Sigmoid colon (tissue), 7 donors: ENCODE data around the gene SCFD1. TPM values are rescaled to one million over a fixed set of nuclear protein-coding genes. Genes with fewer than 3 reads are reported as not detected.

Experiments used
- DNase-seq: peaks from one replicate; pipeline ENCODE4 v3.0.0-alpha.2; 2019
- H3K27ac ChIP-seq, 4 donors: fragments of 200-600 bp; sonication (generic); one replicate each; pipeline ENCODE4 v1.5.1; 2016 to 2019; ENCODE audit warnings: mild to moderate bottlenecking in 1 of 4
- H3K27me3 ChIP-seq, 3 donors: fragments of 200-600 bp; sonication (generic); one replicate each; pipeline ENCODE4 v1.5.1; 2019; ENCODE audit warnings: mild to moderate bottlenecking in 1 of 3
- H3K36me3 ChIP-seq, 4 donors: fragments of 200-600 bp; sonication (generic); one replicate each; pipeline ENCODE4 v1.5.1; 2016 to 2019
- H3K4me1 ChIP-seq, 4 donors: fragments of 200-600 bp; sonication (generic); one replicate each; pipeline ENCODE4 v1.5.1; 2017 to 2019
- H3K4me3 ChIP-seq, 4 donors: fragments of 200-600 bp; sonication (generic); one replicate each; pipeline ENCODE4 v1.5.1; 2017 to 2019; ENCODE audit warnings: mild to moderate bottlenecking in 2 of 4, moderate library complexity in 1 of 4
- H3K9me3 ChIP-seq, 4 donors: fragments of 200-600 bp in 3 of 4; sonication (generic) in 3 of 4; one replicate each; pipeline versions ENCODE4 v1.5.1 to v1.6.1; 2013 to 2019
- EP300 ChIP-seq, 4 donors: sonication (generic); formaldehyde crosslinking; IDR thresholded peaks; one replicate each; pipeline ENCODE4 v1.6.1; 2017; ENCODE audit warnings: antibody characterized with exemption in 4 of 4
- POLR2A ChIP-seq, 2 donors: fragments of 450-650 bp; IDR thresholded peaks; one replicate each; pipeline ENCODE4 v1.6.1; 2016; ENCODE audit warnings: antibody characterized with exemption in 2 of 2, mild to moderate bottlenecking in 2 of 2, moderate library complexity in 2 of 2
- POLR2AphosphoS5 ChIP-seq, 4 donors: sonication (generic); formaldehyde crosslinking; IDR thresholded peaks; one replicate each; pipeline ENCODE4 v1.6.1; 2017; ENCODE audit warnings: antibody characterized with exemption in 4 of 4
- WGBS, 2 donors: extraction: QIAGEN DNeasy Blood & Tissue Kit; methylation state at CpG; one replicate each; pipeline ENCODE4 v1.1.7; 2013; 5-methylcytosine and 5-hydroxymethylcytosine counted together
- intact Hi-C: fragments of 100-400 bp; cut with DNase I; formaldehyde crosslinking; loops from one replicate; pipeline ENCODE4 v1.15.1; 2023
- polyA plus RNA-seq, 3 donors: library from polyadenylated mRNA; stranded (reverse); fragments of 200-250 nt; gene quantifications; one replicate each; pipeline ENCODE4 v1.2.3, GENCODE V29; 2013
- total RNA-seq, 4 donors: library from RNA; depleted of rRNA; stranded (reverse); fragments of >200 nt; gene quantifications; one replicate each; pipeline ENCODE4 v1.1.0, GENCODE V29; 2016
- TF ChIP-seq, protein P1 (sequence below), 4 experiments: fragments of 450-650 bp in 3 of 4; fragments of 200-600 bp in 1 of 4; IDR thresholded peaks; one replicate each; pipeline ENCODE4 v1.5.1; 2016 to 2019; ENCODE audit warnings: antibody characterized with exemption in 4 of 4, mild to moderate bottlenecking in 3 of 4, moderate library complexity in 2 of 4
- donor health status: healthy with polysubstance abuse.
- donor health status: Bipolar disorder and iron deficiency.
- donor health status: healthy.

The SCFD1 gene
- total and polyA plus RNA-seq, 7 donors, result 36.1 to 86.1 (median 60.7) TPM

DNA sequence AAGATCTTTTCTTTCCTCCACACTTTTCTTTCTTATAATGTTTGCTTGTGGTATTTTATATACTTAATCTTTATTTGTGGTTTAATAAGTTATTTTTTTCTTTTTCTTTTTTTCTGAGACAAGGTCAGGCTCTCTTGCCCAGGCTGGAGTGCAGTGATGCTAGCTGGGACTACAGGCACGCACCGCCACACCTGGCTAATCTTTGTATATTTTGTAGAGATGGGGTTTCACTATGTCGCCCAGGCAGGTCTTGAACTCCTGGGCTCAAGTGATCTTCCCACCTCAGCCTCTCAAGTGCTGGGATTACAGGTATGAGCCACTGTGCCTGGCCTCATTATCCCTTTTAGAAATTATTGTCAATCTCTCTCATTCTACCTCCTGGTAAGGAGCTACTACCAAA is 87.1 kb downstream of the SCFD1 start:
- no peak overlapping the region for H3K4me3 ChIP-seq
- 98% methylated on average over 3 of the region's 3 CpGs for WGBS, 2 donors

DNA sequence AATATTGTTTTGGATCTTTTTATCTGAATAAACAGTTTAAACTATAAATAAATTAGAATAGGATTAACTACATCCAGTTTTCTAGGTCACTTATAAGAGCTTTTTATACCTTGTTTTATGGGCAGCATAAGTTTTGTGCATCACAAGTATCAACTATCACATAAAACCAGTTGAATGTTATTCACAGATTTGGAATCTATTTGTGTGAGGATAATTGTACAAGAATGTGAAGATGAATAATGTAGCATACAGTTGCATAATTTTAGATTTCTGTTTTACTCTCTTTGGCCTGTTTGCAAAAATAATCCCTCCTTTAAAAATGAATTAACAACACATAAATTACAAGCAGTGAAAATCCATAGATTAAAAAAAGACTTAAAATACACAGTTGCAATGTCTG is 88.8 kb downstream of the SCFD1 start:
- H3K4me1 ChIP-seq, result peaks cover 0 to 22% (median 0%) of the 10 kb centered on the region in 4 donors
- intact Hi-C loops, result no loop called here
- H3K9me3 ChIP-seq, result no peaks in the 10 kb centered on the region
- no peaks in the 10 kb centered on the region for H3K27me3 ChIP-seq
- no peak overlapping the region for H3K4me3 ChIP-seq
- no peak for DNase-seq
- H3K27ac ChIP-seq, result peak overlapping the region in 1 of 4 donors; percentile 35
- peaks cover 0 to 27% (median 7%) of the 10 kb centered on the region in 4 donors for H3K36me3 ChIP-seq
- TF ChIP-seq EP300 (IDR thresholded peaks at IDR 0.05) (no peak), POLR2AphosphoS5 (IDR thresholded peaks at IDR 0.05) (no peak), POLR2A (IDR thresholded peaks at IDR 0.05) (no peak)
- TF ChIP-seq, protein P1, sequence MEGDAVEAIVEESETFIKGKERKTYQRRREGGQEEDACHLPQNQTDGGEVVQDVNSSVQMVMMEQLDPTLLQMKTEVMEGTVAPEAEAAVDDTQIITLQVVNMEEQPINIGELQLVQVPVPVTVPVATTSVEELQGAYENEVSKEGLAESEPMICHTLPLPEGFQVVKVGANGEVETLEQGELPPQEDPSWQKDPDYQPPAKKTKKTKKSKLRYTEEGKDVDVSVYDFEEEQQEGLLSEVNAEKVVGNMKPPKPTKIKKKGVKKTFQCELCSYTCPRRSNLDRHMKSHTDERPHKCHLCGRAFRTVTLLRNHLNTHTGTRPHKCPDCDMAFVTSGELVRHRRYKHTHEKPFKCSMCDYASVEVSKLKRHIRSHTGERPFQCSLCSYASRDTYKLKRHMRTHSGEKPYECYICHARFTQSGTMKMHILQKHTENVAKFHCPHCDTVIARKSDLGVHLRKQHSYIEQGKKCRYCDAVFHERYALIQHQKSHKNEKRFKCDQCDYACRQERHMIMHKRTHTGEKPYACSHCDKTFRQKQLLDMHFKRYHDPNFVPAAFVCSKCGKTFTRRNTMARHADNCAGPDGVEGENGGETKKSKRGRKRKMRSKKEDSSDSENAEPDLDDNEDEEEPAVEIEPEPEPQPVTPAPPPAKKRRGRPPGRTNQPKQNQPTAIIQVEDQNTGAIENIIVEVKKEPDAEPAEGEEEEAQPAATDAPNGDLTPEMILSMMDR (IDR thresholded peaks at IDR 0.05), result no peak

More for the DNA sequence above, 87.1 kb downstream of the SCFD1 start:
- Histone ChIP-seq H3K4me1 (peaks cover 0 to 14% (median 0%) of the 10 kb centered on the region in 4 donors), H3K36me3 (peaks cover 0 to 31% (median 7%) of the 10 kb centered on the region in 4 donors), H3K27me3 (no peaks in the 10 kb centered on the region), H3K9me3 (no peaks in the 10 kb centered on the region), H3K27ac (no peak overlapping the region)
- intact Hi-C loops, result no loop called here
- TF ChIP-seq POLR2AphosphoS5 (IDR thresholded peaks at IDR 0.05), result no peak
- no peak for TF ChIP-seq POLR2A (IDR thresholded peaks at IDR 0.05)
- no peak for TF ChIP-seq EP300 (IDR thresholded peaks at IDR 0.05)
- TF ChIP-seq, protein P1 (IDR thresholded peaks at IDR 0.05), result no peak
- no peak for DNase-seq

DNA sequence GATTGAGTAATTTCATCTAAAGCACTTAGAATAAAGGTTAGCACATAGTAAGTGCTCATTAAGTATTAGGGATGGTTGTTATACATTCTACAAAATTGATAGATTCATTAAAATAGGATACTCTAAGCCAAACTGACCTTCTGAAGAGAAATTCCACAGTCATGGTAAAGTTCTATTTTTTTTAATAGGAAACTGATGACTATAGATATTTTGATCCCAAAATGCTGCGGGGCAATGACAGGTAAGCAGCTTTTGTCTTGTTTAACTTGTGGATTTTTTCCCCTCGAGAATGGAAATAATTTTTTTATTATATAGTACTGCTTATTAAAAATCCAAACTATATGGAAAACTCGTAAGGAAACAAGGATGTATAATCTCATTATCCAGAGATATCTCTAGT is 97.0 kb downstream of the SCFD1 start:
- no peaks in the 10 kb centered on the region for H3K9me3 ChIP-seq
- peaks cover 0 to 34% (median 0%) of the 10 kb centered on the region in 4 donors for H3K36me3 ChIP-seq
- no peaks in the 10 kb centered on the region for H3K27me3 ChIP-seq
- H3K27ac ChIP-seq, result no peak overlapping the region
- intact Hi-C loops, result no loop called here
- WGBS, 2 donors, result 98% methylated on average over 3 of the region's 3 CpGs
- H3K4me1 ChIP-seq, result peaks cover 0 to 22% (median 1%) of the 10 kb centered on the region in 4 donors
- no peak overlapping the region for H3K4me3 ChIP-seq
- TF ChIP-seq POLR2AphosphoS5 (IDR thresholded peaks at IDR 0.05) (no peak), POLR2A (IDR thresholded peaks at IDR 0.05) (no peak), EP300 (IDR thresholded peaks at IDR 0.05) (no peak)
- TF ChIP-seq, protein P1 (IDR thresholded peaks at IDR 0.05), result no peak
- DNase-seq, result no peak

DNA sequence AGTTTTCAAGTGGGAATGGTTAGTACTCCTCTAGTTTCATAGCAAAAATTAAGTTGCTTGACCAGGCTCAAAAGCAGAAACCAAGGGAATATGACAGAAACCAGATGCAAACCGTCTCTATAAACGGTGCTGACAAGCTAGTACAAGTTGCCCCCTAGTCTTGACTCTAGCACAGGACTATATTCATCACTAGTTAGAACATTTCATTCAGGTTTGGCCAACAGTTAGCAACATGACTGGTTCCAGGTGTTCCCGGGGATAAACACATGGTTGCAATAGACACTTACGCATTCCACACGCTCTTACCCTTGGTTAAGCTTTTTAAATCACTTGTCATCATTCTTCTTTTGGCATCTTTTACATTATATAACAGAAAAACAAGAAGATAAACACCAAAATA is 103.6 kb downstream of the SCFD1 start:
- H3K4me1 ChIP-seq, result peaks cover 0 to 22% (median 16%) of the 10 kb centered on the region in 4 donors
- WGBS, 2 donors, result 86 to 92% methylated on average over 5 of the region's 5 CpGs
- H3K9me3 ChIP-seq, result no peaks in the 10 kb centered on the region
- H3K36me3 ChIP-seq, result peaks cover 0 to 29% (median 0%) of the 10 kb centered on the region in 4 donors
- no peak overlapping the region for H3K4me3 ChIP-seq
- DNase-seq, result no peak
- no peak for TF ChIP-seq POLR2A (IDR thresholded peaks at IDR 0.05)
- TF ChIP-seq, protein P1 (IDR thresholded peaks at IDR 0.05), result no peak
- peak; percentile 71 to 93 (median 82) for TF ChIP-seq POLR2AphosphoS5 (IDR thresholded peaks at IDR 0.05)
- TF ChIP-seq EP300 (IDR thresholded peaks at IDR 0.05), result peak in 3 of 4 donors; percentile 13 to 92 (median 80)
- H3K27me3 ChIP-seq, result no peaks in the 10 kb centered on the region
- intact Hi-C loops, result no loop called here
- H3K27ac ChIP-seq, result peak overlapping the region in 3 of 4 donors; percentile 21 to 69 (median 56)

DNA sequence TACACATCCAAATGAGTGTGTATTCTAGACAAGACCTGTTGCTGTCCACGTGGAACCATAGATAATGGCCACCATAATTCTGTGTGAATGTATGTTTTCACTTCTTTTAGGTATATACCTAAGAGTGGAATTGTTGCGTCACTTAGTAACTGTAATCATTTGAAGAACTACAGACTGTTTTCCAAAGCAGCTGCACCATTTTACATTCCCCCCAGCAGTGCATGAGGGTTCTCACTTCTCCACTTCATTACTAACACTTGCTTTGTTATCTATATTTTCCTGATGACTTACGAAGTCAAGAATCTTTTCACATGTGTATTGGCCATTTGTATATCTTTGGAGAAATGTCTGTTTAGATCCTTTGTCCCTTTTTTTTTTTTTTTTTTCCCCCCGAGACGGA is 106.4 kb downstream of the SCFD1 start:
- no peak for DNase-seq
- Histone ChIP-seq H3K4me3 (no peak overlapping the region), H3K27me3 (no peaks in the 10 kb centered on the region), H3K4me1 (peaks cover 0 to 22% (median 16%) of the 10 kb centered on the region in 4 donors), H3K9me3 (no peaks in the 10 kb centered on the region), H3K27ac (no peak overlapping the region), H3K36me3 (peaks cover 0 to 28% (median 0%) of the 10 kb centered on the region in 4 donors)
- intact Hi-C loops, result no loop called here
- TF ChIP-seq POLR2A (IDR thresholded peaks at IDR 0.05) (no peak), EP300 (IDR thresholded peaks at IDR 0.05) (no peak), POLR2AphosphoS5 (IDR thresholded peaks at IDR 0.05) (no peak)
- TF ChIP-seq, protein P1 (IDR thresholded peaks at IDR 0.05), result no peak
- 85 to 96% methylated on average over 5 of the region's 5 CpGs for WGBS, 2 donors
